GM21528 (cell line): ENCODE measurements around the gene MACC1.

Experiments
- ATAC-seq: cut with Tn5 transposase; IDR thresholded peaks from one replicate; pipeline ENCODE4 v1.9.1; 2021; ENCODE audit warnings: mild to moderate bottlenecking, moderate library complexity; ENCODE audit not compliant: unreplicated experiment, low FRiP score

Gene MACC1

DNA sequence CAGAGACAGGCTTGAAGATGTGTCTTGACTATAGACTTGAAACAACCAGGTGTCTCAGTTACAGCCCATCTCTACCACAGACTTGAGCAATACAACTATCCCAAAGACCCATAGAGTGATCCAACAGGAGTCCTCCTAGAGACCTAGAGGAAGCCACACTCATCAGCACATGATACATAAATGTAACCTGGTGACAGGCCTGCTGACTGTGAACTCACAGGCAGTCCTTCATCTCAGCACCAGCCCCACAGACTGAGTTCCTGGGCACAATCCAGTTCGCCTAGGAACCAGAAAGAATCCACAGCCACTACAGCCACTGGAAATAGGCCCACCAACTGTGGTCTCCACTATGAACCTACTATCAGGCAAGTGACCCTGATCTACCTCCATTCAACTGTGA, 121.3 kb downstream of the MACC1 start:
- no peak for ATAC-seq

DNA sequence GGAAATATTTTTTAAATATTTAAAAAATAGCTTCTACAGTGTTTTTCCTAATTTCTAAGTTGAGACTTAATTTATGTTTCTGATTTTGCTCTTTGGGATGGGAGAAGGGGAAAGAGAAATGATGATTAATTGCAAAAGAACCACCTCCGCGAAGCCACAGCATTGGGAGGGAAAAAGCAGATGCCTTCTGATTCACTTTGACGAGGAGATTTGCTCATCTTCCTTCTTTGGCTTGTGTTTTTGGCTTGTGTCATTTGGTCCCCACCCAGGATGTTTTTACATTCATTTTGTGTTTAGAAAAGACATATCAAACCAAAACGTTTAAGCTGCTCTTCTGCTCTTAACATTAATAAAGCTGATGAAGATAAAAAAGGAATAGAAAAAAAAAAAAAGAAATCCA, 121.7 kb downstream of the MACC1 start:
- ATAC-seq, result no peak

GRCh38 chr7:20089431-20089830, 127.8 kb downstream of the MACC1 start:
- no peak for ATAC-seq

- no peak for ATAC-seq
Observed at GRCh38 chr7:20085086-20085485, 132.1 kb downstream of the MACC1 start.
